ENCODE data around the gene PRSS23. TPM values are rescaled to one million over a fixed set of nuclear protein-coding genes. Genes with fewer than 3 reads are reported as not detected.
"Not testable (repeated sequence)": the region's sequence is repeated elsewhere in the genome, so short reads cannot be mapped to it uniquely, and the experiment has no call there.

PRSS23 gene
- total RNA-seq, 1 experiment from 2014 or later: 14.2 TPM

DNA sequence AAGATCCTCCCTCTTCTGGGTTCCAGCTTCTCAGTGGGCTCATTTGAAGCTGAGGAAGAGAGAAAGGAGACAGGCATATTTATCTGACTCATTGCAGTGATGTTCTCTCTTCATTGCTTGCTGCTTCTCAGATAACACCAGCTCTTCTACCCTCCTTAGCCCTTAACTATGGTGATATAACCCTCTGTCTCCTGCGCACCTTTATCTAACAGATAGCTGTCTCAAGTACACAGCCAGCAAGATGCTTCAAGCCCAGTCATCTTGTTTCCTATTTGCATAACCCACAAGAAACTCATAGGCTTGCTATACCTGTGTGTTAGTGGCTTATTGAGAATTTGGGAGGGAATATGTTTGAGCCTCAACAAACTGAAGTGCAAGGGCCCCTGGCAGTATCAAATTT, 12.6 kb downstream of the PRSS23 start:
- DNase-seq (ENCODE audit: low spot score): no peak

DNA sequence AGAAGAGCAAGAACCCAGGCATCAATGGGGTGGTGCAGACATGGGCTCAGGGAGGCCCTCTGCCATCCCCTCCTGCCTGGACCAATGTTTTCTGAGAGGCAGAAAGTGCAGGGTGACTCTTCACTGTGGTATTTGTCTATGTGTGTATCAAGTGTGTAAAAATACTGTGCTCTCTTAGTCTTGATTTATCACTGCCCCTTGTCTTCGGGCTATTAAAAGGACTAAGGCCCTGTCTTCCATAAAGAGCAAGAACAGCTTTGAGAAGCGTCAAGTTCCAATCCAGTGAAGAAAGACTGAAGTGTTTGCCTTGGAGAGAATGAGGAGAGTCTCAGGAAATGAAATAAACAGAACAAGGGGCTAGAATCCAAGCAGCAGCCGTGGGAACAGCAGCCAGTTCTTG, 14.4 kb downstream of the PRSS23 start:
- DNase-seq (ENCODE audit: low spot score): no peak

- no peak for DNase-seq (ENCODE audit: low spot score)
Observed at GRCh38 chr11:86815726-86816125, 15.4 kb downstream of the PRSS23 start.

GRCh38 chr11:86816251-86816726, 15.9 kb downstream of the PRSS23 start:
- DNase-seq (ENCODE audit: low spot score): no peak

- DNase-seq (ENCODE audit: low spot score): peak; percentile 82
Observed at GRCh38 chr11:86818462-86819192, 18.3 kb downstream of the PRSS23 start.

GRCh38 chr11:86824139-86824538, 23.8 kb downstream of the PRSS23 start:
- DNase-seq (ENCODE audit: low spot score): not testable (repeated sequence)

DNA sequence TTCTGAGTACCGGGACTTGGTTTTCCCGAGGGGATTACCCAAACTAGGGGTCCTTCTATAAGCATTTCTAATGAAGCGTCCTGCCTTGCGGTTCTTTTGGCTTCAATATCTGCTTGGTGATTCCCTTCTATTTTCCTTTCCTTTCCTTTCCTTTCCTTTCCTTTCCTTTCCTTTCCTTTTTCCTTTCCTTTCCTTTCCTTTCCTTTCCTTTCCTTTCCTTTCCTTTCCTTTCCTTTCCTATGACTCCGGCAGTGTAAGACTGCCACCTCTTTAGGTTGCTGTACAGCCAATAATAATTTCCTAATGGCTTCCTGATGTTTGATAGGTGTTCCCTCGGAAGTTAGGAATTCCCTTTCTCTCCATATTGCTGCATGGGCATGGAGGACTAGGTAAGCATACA, 34.0 kb downstream of the PRSS23 start:
- not testable (repeated sequence) for DNase-seq (ENCODE audit: low spot score)

- DNase-seq (ENCODE audit: low spot score): not testable (repeated sequence)
Observed at GRCh38 chr11:86844762-86845508, 44.6 kb downstream of the PRSS23 start.

- DNase-seq (ENCODE audit: low spot score): no peak
Observed at GRCh38 chr11:86848132-86848531, 47.8 kb downstream of the PRSS23 start.

DNA sequence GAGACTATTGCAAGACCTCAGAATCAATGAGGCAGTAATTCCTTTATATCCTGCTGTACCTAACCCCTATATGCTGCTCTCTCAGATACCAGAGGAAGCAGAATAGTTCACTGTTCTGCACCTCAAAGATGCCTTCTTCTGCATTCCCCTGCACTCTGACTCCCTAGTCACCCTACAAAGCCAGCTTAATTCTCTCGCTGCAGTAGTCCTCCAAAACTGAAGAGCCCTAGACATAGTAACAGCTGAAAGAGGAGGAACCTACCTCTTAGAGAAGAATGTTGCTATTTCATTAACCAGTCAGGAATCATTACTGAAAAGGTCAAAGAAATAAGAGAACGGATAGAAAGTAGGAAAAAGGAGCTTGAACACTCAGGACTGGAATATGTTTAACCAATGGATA, 49.3 kb downstream of the PRSS23 start:
- DNase-seq (ENCODE audit: low spot score): no peak

Other genes starting within 250 kb of the PRSS23 start
- 66.9 and 70.1 TPM in 2 replicates for gene ME3, start 127.9 kb upstream of the PRSS23 start, total RNA-seq (2014; rRNA removed; shearing (Covaris generic))
- 1.1 and 1.6 TPM in 2 replicates for gene FZD4, start 154.9 kb downstream of the PRSS23 start, total RNA-seq (2014; rRNA removed; shearing (Covaris generic))
- gene TMEM135, start 237.4 kb downstream of the PRSS23 start, total RNA-seq (2014; rRNA removed; shearing (Covaris generic)): 9.0 and 9.9 TPM in 2 replicates

All from HT-29 (cell line).